ENCODE results near the gene CPVL. TPM values are rescaled to one million over a fixed set of nuclear protein-coding genes. Genes with fewer than 3 reads are reported as not detected.

The CPVL gene
- total RNA-seq, 1 donor from 2014 or later: 22.2 TPM

DNA sequence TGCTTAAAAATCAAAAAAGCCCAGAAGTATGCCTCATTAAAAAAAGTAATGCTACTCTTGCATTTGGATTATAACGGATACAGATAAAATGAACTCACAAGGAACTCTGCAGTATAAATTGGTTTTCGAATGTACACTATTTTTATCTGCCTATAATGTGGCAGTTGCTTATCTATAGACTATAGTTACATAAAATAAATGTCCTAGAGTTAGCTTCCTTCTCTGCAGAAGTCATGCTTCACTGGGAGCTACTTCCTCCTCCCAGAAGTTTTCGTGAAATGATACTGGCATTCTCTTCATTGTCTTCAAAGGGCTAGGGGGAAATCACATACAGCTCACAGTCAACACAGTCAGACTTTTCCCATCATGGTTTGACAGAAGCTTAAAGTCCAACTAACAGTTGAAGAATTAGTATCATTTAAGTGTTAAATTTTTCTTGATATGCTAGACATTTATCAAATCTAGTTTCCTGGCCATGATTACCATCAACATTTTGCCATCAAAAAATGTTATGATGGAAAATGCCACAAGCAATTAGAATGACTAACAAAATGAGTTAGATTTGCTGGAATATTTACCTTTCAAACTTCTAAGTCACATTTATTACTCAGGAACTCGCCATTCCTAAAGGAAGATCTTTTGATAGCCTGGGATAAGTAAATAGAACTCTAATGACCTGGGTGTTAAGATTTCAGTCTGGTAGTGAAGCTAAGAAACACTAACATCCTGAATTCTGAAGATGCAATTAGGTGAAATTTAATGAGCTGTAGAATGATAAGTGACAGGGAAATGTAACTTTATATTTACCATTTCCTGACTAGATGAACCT is 100.9 kb downstream of the CPVL start:
- Histone ChIP-seq H3K27me3 (ENCODE audit: insufficient read depth, low read length) (no peaks in the 10 kb centered on the region), H4K20me1 (ENCODE audit: insufficient read depth, low read length) (no peaks in the 10 kb centered on the region), H3K9ac (ENCODE audit: low read length) (no peak overlapping the region), H3K4me3 (ENCODE audit: insufficient read depth, low read depth, low read length) (no peak overlapping the region), H3K27ac (ENCODE audit: low read depth, low read length) (no peak overlapping the region), H3K9me3 (ENCODE audit: insufficient read depth, low read depth, low read length) (no peaks in the 10 kb centered on the region), H3K4me2 (ENCODE audit: low read length) (no peak overlapping the region), H2AFZ (ENCODE audit: low read depth, low read length) (no peak overlapping the region), H3K79me2 (ENCODE audit: insufficient read depth, low read length) (no peaks in the 10 kb centered on the region), H3K4me1 (ENCODE audit: insufficient read depth, low read length) (peaks cover 4% of the 10 kb centered on the region), H3K36me3 (ENCODE audit: insufficient read depth, low read length) (no peaks in the 10 kb centered on the region)
- FAIRE-seq (no peak), DNase-seq (ENCODE audit: low read depth) (no peak)
- H3K4me3 Mint-ChIP-seq (ENCODE audit: unreplicated experiment): no peak overlapping the region
- TF ChIP-seq, protein P1, sequence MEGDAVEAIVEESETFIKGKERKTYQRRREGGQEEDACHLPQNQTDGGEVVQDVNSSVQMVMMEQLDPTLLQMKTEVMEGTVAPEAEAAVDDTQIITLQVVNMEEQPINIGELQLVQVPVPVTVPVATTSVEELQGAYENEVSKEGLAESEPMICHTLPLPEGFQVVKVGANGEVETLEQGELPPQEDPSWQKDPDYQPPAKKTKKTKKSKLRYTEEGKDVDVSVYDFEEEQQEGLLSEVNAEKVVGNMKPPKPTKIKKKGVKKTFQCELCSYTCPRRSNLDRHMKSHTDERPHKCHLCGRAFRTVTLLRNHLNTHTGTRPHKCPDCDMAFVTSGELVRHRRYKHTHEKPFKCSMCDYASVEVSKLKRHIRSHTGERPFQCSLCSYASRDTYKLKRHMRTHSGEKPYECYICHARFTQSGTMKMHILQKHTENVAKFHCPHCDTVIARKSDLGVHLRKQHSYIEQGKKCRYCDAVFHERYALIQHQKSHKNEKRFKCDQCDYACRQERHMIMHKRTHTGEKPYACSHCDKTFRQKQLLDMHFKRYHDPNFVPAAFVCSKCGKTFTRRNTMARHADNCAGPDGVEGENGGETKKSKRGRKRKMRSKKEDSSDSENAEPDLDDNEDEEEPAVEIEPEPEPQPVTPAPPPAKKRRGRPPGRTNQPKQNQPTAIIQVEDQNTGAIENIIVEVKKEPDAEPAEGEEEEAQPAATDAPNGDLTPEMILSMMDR (IDR thresholded peaks at IDR 0.05; ENCODE audit: insufficient read depth, low read depth, low read length): no peak
- TF ChIP-seq EZH2 (IDR thresholded peaks at IDR 0.05; ENCODE audit: insufficient read depth, low read length): no peak
- no peak overlapping the region for H3K27ac Mint-ChIP-seq (ENCODE audit: unreplicated experiment)
- peaks cover 2% of the 10 kb centered on the region for H3K27me3 Mint-ChIP-seq (ENCODE audit: low read depth, unreplicated experiment)
- peaks cover 8% of the 10 kb centered on the region for H3K9me3 Mint-ChIP-seq (ENCODE audit: unreplicated experiment)
- no peaks in the 10 kb centered on the region for H3K36me3 Mint-ChIP-seq (ENCODE audit: low read depth, unreplicated experiment)
- H3K4me1 Mint-ChIP-seq (ENCODE audit: low read depth, unreplicated experiment): peaks cover 15% of the 10 kb centered on the region

DNA sequence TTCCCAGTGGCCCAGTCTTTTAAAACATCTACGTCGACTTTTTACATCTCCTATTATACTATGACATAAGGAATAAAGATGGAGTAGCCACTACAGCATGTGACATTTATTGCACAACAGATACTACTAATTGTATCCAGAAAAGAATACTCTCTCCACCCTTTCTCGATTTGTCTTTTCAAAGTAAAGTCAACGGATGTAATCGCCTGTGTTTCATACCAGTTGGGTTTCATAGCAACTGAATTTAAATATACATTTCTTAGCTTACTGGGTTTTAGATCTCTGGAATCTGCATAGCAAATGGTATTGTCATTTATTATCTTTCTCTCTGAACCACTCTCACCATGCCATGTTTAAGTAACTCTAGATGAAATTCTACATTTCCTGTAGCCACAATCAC is 101.8 kb downstream of the CPVL start:
- peaks cover 11% of the 10 kb centered on the region for H3K4me1 ChIP-seq (ENCODE audit: insufficient read depth, low read length)
- Mint-ChIP-seq H3K27me3 (ENCODE audit: low read depth, unreplicated experiment) (no peaks in the 10 kb centered on the region), H3K4me3 (ENCODE audit: unreplicated experiment) (no peak overlapping the region), H3K36me3 (ENCODE audit: low read depth, unreplicated experiment) (no peaks in the 10 kb centered on the region), H3K9me3 (ENCODE audit: unreplicated experiment) (peaks cover 8% of the 10 kb centered on the region), H3K27ac (ENCODE audit: unreplicated experiment) (no peak overlapping the region), H3K4me1 (ENCODE audit: low read depth, unreplicated experiment) (peaks cover 24% of the 10 kb centered on the region)
- no peaks in the 10 kb centered on the region for H3K79me2 ChIP-seq (ENCODE audit: insufficient read depth, low read length)
- H3K4me2 ChIP-seq (ENCODE audit: low read length): no peak overlapping the region
- no peak overlapping the region for H3K9ac ChIP-seq (ENCODE audit: low read length)
- H3K4me3 ChIP-seq (ENCODE audit: insufficient read depth, low read depth, low read length): no peak overlapping the region
- no peaks in the 10 kb centered on the region for H4K20me1 ChIP-seq (ENCODE audit: insufficient read depth, low read length)
- no peaks in the 10 kb centered on the region for H3K36me3 ChIP-seq (ENCODE audit: insufficient read depth, low read length)
- TF ChIP-seq EZH2 (IDR thresholded peaks at IDR 0.05; ENCODE audit: insufficient read depth, low read length): no peak
- TF ChIP-seq, protein P1 (IDR thresholded peaks at IDR 0.05; ENCODE audit: insufficient read depth, low read depth, low read length): no peak
- H2AFZ ChIP-seq (ENCODE audit: low read depth, low read length): no peak overlapping the region
- FAIRE-seq (no peak), DNase-seq (ENCODE audit: low read depth) (peak; percentile 16)
- H3K9me3 ChIP-seq (ENCODE audit: insufficient read depth, low read depth, low read length): no peaks in the 10 kb centered on the region
- H3K27me3 ChIP-seq (ENCODE audit: insufficient read depth, low read length): no peaks in the 10 kb centered on the region
- no peak overlapping the region for H3K27ac ChIP-seq (ENCODE audit: low read depth, low read length)

DNA sequence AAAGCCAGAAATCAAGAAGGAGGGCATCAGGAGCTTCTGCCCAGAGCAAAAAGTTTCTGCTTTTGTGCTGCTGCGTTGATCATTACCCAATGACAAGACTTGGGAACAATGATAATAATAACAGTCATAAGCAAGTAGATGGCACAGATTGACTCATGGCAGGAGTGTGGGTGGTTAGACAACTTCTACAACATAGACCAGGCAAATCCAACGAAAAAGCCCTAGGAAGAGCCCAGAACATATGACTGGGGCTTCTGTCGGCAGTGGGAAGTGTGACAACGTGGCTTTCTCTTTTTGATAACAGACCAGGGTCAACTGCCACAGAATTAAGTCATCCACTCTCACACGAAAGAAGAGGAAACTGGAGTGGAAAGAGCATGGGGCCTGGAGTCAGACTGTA is 102.8 kb downstream of the CPVL start:
- peaks cover 14% of the 10 kb centered on the region for H3K4me1 ChIP-seq (ENCODE audit: insufficient read depth, low read length)
- no peaks in the 10 kb centered on the region for H3K79me2 ChIP-seq (ENCODE audit: insufficient read depth, low read length)
- no peaks in the 10 kb centered on the region for H3K27me3 ChIP-seq (ENCODE audit: insufficient read depth, low read length)
- peaks cover 2% of the 10 kb centered on the region for H3K9me3 Mint-ChIP-seq (ENCODE audit: unreplicated experiment)
- no peak for FAIRE-seq
- no peak overlapping the region for H3K4me2 ChIP-seq (ENCODE audit: low read length)
- no peaks in the 10 kb centered on the region for H4K20me1 ChIP-seq (ENCODE audit: insufficient read depth, low read length)
- no peak overlapping the region for H3K27ac ChIP-seq (ENCODE audit: low read depth, low read length)
- no peak overlapping the region for H3K4me3 Mint-ChIP-seq (ENCODE audit: unreplicated experiment)
- no peak overlapping the region for H3K4me3 ChIP-seq (ENCODE audit: insufficient read depth, low read depth, low read length)
- H3K4me1 Mint-ChIP-seq (ENCODE audit: low read depth, unreplicated experiment): peaks cover 33% of the 10 kb centered on the region
- H3K27ac Mint-ChIP-seq (ENCODE audit: unreplicated experiment): no peak overlapping the region
- H3K27me3 Mint-ChIP-seq (ENCODE audit: low read depth, unreplicated experiment): no peaks in the 10 kb centered on the region
- H3K9ac ChIP-seq (ENCODE audit: low read length): no peak overlapping the region
- DNase-seq (ENCODE audit: low read depth): no peak
- H2AFZ ChIP-seq (ENCODE audit: low read depth, low read length): no peak overlapping the region
- H3K36me3 Mint-ChIP-seq (ENCODE audit: low read depth, unreplicated experiment): no peaks in the 10 kb centered on the region
- TF ChIP-seq, protein P1 (IDR thresholded peaks at IDR 0.05; ENCODE audit: insufficient read depth, low read depth, low read length): no peak
- no peak for TF ChIP-seq EZH2 (IDR thresholded peaks at IDR 0.05; ENCODE audit: insufficient read depth, low read length)
- H3K36me3 ChIP-seq (ENCODE audit: insufficient read depth, low read length): no peaks in the 10 kb centered on the region
- H3K9me3 ChIP-seq (ENCODE audit: insufficient read depth, low read depth, low read length): no peaks in the 10 kb centered on the region
